Spinal cord (tissue), 10 donors: ENCODE results near the gene APOL5. TPM values are rescaled to one million over a fixed set of nuclear protein-coding genes. Genes with fewer than 3 reads are reported as not detected.
"Not testable (repeated sequence)": the region's sequence is repeated elsewhere in the genome, so short reads cannot be mapped to it uniquely, and the experiment has no call there.

Source experiments
- DNase-seq, 6 donors: peaks; one replicate each; pipeline versions ENCODE4 v3.0.0 to v3.0.0-alpha.2; 2013 to 2015; ENCODE audit warnings: low spot score in 6 of 6, low read depth in 4 of 6
- H3K27ac ChIP-seq: one replicate; pipeline ENCODE4 v1.5.1; 2013; ENCODE audit warnings: low read depth, low read length, control low read depth
- H3K27me3 ChIP-seq: one replicate; pipeline ENCODE4 v1.6.1; 2013; ENCODE audit warnings: low read length; ENCODE audit not compliant: control insufficient read depth, insufficient read depth
- H3K36me3 ChIP-seq: one replicate; pipeline ENCODE4 v1.6.1; 2013; ENCODE audit warnings: low read length; ENCODE audit not compliant: control insufficient read depth, insufficient read depth
- H3K4me1 ChIP-seq: one replicate; pipeline ENCODE4 v1.6.1; 2013; ENCODE audit warnings: low read length; ENCODE audit not compliant: control insufficient read depth, insufficient read depth
- H3K4me3 ChIP-seq: one replicate; pipeline ENCODE4 v1.5.1; 2013; ENCODE audit warnings: low read depth, low read length, control low read depth
- H3K9me3 ChIP-seq: one replicate; pipeline ENCODE4 v1.6.1; 2013; ENCODE audit warnings: low read length; ENCODE audit not compliant: control insufficient read depth, insufficient read depth
- WGBS: methylation state at CpG from one replicate; pipeline ENCODE4 v1.1.5; 2013; ENCODE audit warnings: missing lambda C conversion rate; ENCODE audit not compliant: insufficient coverage; 5-methylcytosine and 5-hydroxymethylcytosine counted together
- polyA plus RNA-seq, 2 donors: library from polyadenylated mRNA; unstranded; fragments of 120-200 nt; gene quantifications; one replicate each; pipeline ENCODE4 v1.2.1, GENCODE V29; 2013; ENCODE audit not compliant: insufficient read length in 2 of 2
- total RNA-seq, 2 donors: library from RNA; depleted of rRNA in 1 of 2; stranded (reverse); fragments of 120-200 nt in 1 of 2; fragments of >200 nt in 1 of 2; gene quantifications; one replicate each; pipeline versions ENCODE4 v1.2.3 to v1.2.4, GENCODE V29; 2013 to 2014
- donor health status: healthy.

Gene APOL5
- total and polyA plus RNA-seq, 4 donors = 0.39 TPM; not detected in 3

- no peaks in the 10 kb centered on the region for H3K4me1 ChIP-seq
- no peak overlapping the region for H3K4me3 ChIP-seq
- no peaks in the 10 kb centered on the region for H3K27me3 ChIP-seq
- peaks cover 4% of the 10 kb centered on the region for H3K9me3 ChIP-seq
- H3K36me3 ChIP-seq = no peaks in the 10 kb centered on the region
- no peak overlapping the region for H3K27ac ChIP-seq
- DNase-seq = no peak
Measured at GRCh38 chr22:35684732-35685131, 32.9 kb upstream of the APOL5 start.

- no peaks in the 10 kb centered on the region for H3K4me1 ChIP-seq
- 77% methylated on average over 5 of the region's 11 CpGs for WGBS
- no peaks in the 10 kb centered on the region for H3K27me3 ChIP-seq
- H3K27ac ChIP-seq = no peak overlapping the region
- no peaks in the 10 kb centered on the region for H3K36me3 ChIP-seq
- DNase-seq = no peak
- peaks cover 4% of the 10 kb centered on the region for H3K9me3 ChIP-seq
- H3K4me3 ChIP-seq = no peak overlapping the region
Measured at GRCh38 chr22:35685731-35686130, 31.9 kb upstream of the APOL5 start.

GRCh38 chr22:35686298-35686697 lies 31.4 kb upstream of the APOL5 start:
- no peaks in the 10 kb centered on the region for H3K36me3 ChIP-seq
- H3K9me3 ChIP-seq = peaks cover 3% of the 10 kb centered on the region
- DNase-seq = no peak
- no peak overlapping the region for H3K27ac ChIP-seq
- WGBS = 44% methylated on average over 2 of the region's 4 CpGs
- no peak overlapping the region for H3K4me3 ChIP-seq
- no peaks in the 10 kb centered on the region for H3K27me3 ChIP-seq
- H3K4me1 ChIP-seq = no peaks in the 10 kb centered on the region

GRCh38 chr22:35687461-35687860 lies 30.2 kb upstream of the APOL5 start:
- H3K9me3 ChIP-seq = no peaks in the 10 kb centered on the region
- H3K27ac ChIP-seq = no peak overlapping the region
- no peaks in the 10 kb centered on the region for H3K36me3 ChIP-seq
- no peaks in the 10 kb centered on the region for H3K4me1 ChIP-seq
- 82% methylated on average over 4 of the region's 6 CpGs for WGBS
- H3K27me3 ChIP-seq = no peaks in the 10 kb centered on the region
- H3K4me3 ChIP-seq = no peak overlapping the region
- DNase-seq = no peak

GRCh38 chr22:35688913-35689675 lies 28.6 kb upstream of the APOL5 start:
- H3K9me3 ChIP-seq = no peaks in the 10 kb centered on the region
- H3K27me3 ChIP-seq = no peaks in the 10 kb centered on the region
- 78% methylated on average over 9 of the region's 10 CpGs for WGBS
- H3K4me3 ChIP-seq = no peak overlapping the region
- no peak overlapping the region for H3K27ac ChIP-seq
- no peaks in the 10 kb centered on the region for H3K36me3 ChIP-seq
- DNase-seq = no peak
- H3K4me1 ChIP-seq = no peaks in the 10 kb centered on the region

GRCh38 chr22:35690001-35690400 lies 27.7 kb upstream of the APOL5 start:
- DNase-seq = no peak
- Histone ChIP-seq H3K4me1 (no peaks in the 10 kb centered on the region), H3K9me3 (no peaks in the 10 kb centered on the region), H3K27ac (no peak overlapping the region), H3K4me3 (no peak overlapping the region), H3K27me3 (no peaks in the 10 kb centered on the region), H3K36me3 (no peaks in the 10 kb centered on the region)
- WGBS = no CpG with 5 or more reads among the region's 1 CpG

GRCh38 chr22:35695202-35695601 lies 22.5 kb upstream of the APOL5 start:
- Histone ChIP-seq H3K4me1 (no peaks in the 10 kb centered on the region), H3K27me3 (no peaks in the 10 kb centered on the region), H3K27ac (no peak overlapping the region), H3K4me3 (no peak overlapping the region), H3K36me3 (no peaks in the 10 kb centered on the region), H3K9me3 (no peaks in the 10 kb centered on the region)
- WGBS = 80% methylated on average over 9 of the region's 13 CpGs
- no peak for DNase-seq

GRCh38 chr22:35697142-35697541 lies 20.5 kb upstream of the APOL5 start:
- 87% methylated on average over 4 of the region's 14 CpGs for WGBS
- Histone ChIP-seq H3K27me3 (no peaks in the 10 kb centered on the region), H3K27ac (no peak overlapping the region), H3K4me1 (no peaks in the 10 kb centered on the region), H3K9me3 (no peaks in the 10 kb centered on the region), H3K4me3 (no peak overlapping the region), H3K36me3 (no peaks in the 10 kb centered on the region)
- no peak for DNase-seq

- not testable (repeated sequence) for H3K9me3 ChIP-seq, H3K27ac ChIP-seq, H3K4me1 ChIP-seq, H3K4me3 ChIP-seq, H3K27me3 ChIP-seq, H3K36me3 ChIP-seq, DNase-seq
- no CpG with 5 or more reads among the region's 6 CpGs for WGBS
Measured at GRCh38 chr22:35699852-35700251, 17.8 kb upstream of the APOL5 start.

GRCh38 chr22:35703861-35704584 lies 13.6 kb upstream of the APOL5 start:
- no peak for DNase-seq
- no peak overlapping the region for H3K27ac ChIP-seq
- WGBS = 91% methylated on average over 6 of the region's 7 CpGs
- no peaks in the 10 kb centered on the region for H3K27me3 ChIP-seq
- H3K36me3 ChIP-seq = no peaks in the 10 kb centered on the region
- no peaks in the 10 kb centered on the region for H3K4me1 ChIP-seq
- no peaks in the 10 kb centered on the region for H3K9me3 ChIP-seq
- H3K4me3 ChIP-seq = no peak overlapping the region
